ENCODE measurements around the gene SNX13. TPM values are rescaled to one million over a fixed set of nuclear protein-coding genes. Genes with fewer than 3 reads are reported as not detected.

SNX13 gene
- total RNA-seq, 1 experiment from 2014 or later, result 29.0 TPM

- no peak overlapping the region for H3K56ac ChIP-seq (ENCODE audit: insufficient read length, low read depth, low read length)
- no peak overlapping the region for H2BK12ac ChIP-seq (ENCODE audit: insufficient read length, low read depth, low read length)
- no peak overlapping the region for H3T11ph ChIP-seq (ENCODE audit: low read length)
- no peak overlapping the region for H2AK5ac ChIP-seq (ENCODE audit: insufficient read length, low read length)
- H3K79me2 ChIP-seq (ENCODE audit: insufficient read depth, low read length), result no peaks in the 10 kb centered on the region
- no CpG with 5 or more reads among the region's 6 CpGs for WGBS (ENCODE audit: extremely low coverage, insufficient read length, low lambda C conversion rate)
- no peak overlapping the region for H2BK120ac ChIP-seq (ENCODE audit: low read depth, low read length, poor library complexity, severe bottlenecking)
- peak; percentile 26; the same call in 2 of the 3 replicates for TF ChIP-seq CTCF (conservative IDR thresholded peaks at IDR 0.05)
- no peaks in the 10 kb centered on the region; a peak in 1 of 5 replicates for H3K9me3 Mint-ChIP-seq
- H3K18ac ChIP-seq (ENCODE audit: insufficient read length, low read depth, low read length), result no peak overlapping the region
- H2BK15ac ChIP-seq (ENCODE audit: low read depth, low read length), result no peak overlapping the region
- no peak overlapping the region for H2BK20ac ChIP-seq (ENCODE audit: low read depth, low read length, poor library complexity, severe bottlenecking)
- no peak overlapping the region for H3K4me3 Mint-ChIP-seq
- no peak overlapping the region for H4K5ac ChIP-seq (ENCODE audit: insufficient read length, low read depth, low read length)
- no peak overlapping the region for H3K23ac ChIP-seq (ENCODE audit: insufficient read length, low read depth, low read length)
- no peak overlapping the region for H4K91ac ChIP-seq (ENCODE audit: insufficient read length, low read depth, low read length)
- no peak overlapping the region; a peak in 3 of 7 replicates for H3K27ac Mint-ChIP-seq
- no peaks in the 10 kb centered on the region for H3K4me1 Mint-ChIP-seq
- no peak overlapping the region for H3K9ac ChIP-seq (ENCODE audit: extremely low read depth, insufficient read length, low read length)
- H2AFZ ChIP-seq (ENCODE audit: low read length), result no peak overlapping the region
- H3K36me3 Mint-ChIP-seq (ENCODE audit: insufficient read depth in 1 of 3, low read depth in 3 of 3), result no peaks in the 10 kb centered on the region
- H3K9me3 ChIP-seq (ENCODE audit: control insufficient read depth, low read depth, low read length), result no peaks in the 10 kb centered on the region
- H3K27me3 Mint-ChIP-seq (ENCODE audit: low read depth), result no peaks in the 10 kb centered on the region
- H4K20me1 ChIP-seq (ENCODE audit: control insufficient read depth, insufficient read depth, insufficient read length), result no peaks in the 10 kb centered on the region
- H2BK5ac ChIP-seq (ENCODE audit: insufficient read length, low read length), result no peak overlapping the region
- no peak overlapping the region for H3K4ac ChIP-seq (ENCODE audit: low read depth, low read length)
- H3K14ac ChIP-seq (ENCODE audit: insufficient read depth, low read length), result no peak overlapping the region
- DNase-seq, result no peak
- H3K27ac ChIP-seq (ENCODE audit: insufficient read length, low read depth, low read length), result no peak overlapping the region
- H4K8ac ChIP-seq (replicated peaks; ENCODE audit: insufficient read length, low read depth, low read length), result no peak overlapping the region
- no peaks in the 10 kb centered on the region for H3K27me3 ChIP-seq (ENCODE audit: insufficient read depth, low read length)
- H3K23me2 ChIP-seq (ENCODE audit: insufficient read length, low read depth, low read length, poor library complexity, severe bottlenecking), result no peaks in the 10 kb centered on the region
- H3K4me1 ChIP-seq (ENCODE audit: insufficient read depth, low read length), result no peaks in the 10 kb centered on the region
- H3K79me1 ChIP-seq (ENCODE audit: insufficient read depth, low read depth, low read length, poor library complexity, severe bottlenecking), result no peaks in the 10 kb centered on the region
- H3K4me2 ChIP-seq (ENCODE audit: insufficient read depth, insufficient read length, low read length), result no peak overlapping the region
Measured at GRCh38 chr7:17985473-17986239, 45.4 kb upstream of the SNX13 start.
